ENCODE data around the gene STARD8.

Gene STARD8

DNA sequence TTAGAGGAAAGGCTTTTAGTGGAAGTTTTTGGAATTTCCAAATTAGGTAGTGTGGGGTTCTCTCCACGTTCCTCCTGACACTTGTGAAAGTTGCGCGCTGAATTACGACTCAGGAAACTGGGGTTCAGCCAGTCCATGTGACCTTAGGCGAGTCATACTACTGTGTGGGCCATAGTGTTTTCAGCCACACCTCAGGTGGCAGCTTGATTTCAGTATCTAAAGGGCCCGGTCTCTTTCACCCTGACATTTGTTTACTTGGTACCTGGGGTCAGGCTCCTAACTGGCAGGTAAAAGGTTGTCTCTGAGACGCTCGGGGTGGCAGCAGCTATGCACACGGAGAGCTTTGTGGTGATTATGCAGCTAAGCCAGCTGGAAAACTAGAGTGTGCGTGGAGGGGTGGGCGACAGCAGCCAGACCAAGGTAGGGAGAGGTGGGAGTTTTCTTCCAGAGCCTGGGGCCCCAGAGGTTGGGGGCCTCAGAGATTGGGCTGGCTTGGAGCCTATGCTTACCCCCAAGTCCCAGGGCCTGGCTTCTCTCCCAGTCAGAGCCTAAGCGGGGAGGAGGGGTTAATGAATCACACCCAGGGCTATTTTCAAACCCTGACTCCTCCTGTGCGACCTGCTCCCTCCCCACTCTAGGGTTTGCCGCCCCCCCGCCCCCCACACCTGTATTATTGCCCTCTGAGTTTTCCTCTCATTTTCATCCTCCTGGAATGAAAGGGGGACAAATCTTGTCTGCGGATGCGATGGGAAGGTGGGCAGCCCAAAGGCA lies 47.2 kb downstream of the STARD8 start:
- no peak for TF ChIP-seq GATA3 (IDR thresholded peaks at IDR 0.05; ENCODE audit: low read depth, low read length)
- no peak for TF ChIP-seq GATA2 (IDR thresholded peaks at IDR 0.05; ENCODE audit: low read depth, low read length)

DNA sequence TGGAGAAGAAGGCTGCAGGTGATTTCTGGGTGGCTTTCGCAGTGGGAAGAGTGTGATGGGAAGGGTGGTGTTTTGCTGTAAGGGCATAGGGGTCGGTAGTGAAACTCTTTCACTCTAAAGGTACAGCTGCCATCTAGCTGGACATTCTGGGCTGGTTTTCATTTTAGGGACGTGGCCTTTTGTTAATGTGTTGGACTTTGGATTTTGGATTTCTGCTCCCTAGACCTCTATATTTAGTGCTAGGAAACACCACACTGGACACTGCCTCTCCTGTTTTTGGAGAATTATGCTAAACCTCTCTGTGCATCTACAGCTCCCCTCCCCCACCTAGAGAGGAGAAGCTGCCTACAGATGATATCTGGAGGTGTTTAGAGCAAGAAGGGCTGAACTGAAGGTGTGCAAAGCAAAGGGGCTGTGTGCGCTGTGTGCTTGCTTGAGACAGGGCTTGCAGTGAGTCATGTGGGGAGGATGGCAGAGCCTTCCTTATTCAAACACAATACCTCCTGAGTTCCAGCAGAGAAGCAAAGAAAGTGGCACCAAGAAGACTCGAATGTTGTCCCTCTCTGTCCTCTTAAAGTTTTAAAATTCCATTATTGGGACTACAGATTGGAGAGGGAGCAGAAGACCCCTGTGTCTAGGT lies 47.9 kb downstream of the STARD8 start:
- TF ChIP-seq GATA3 (IDR thresholded peaks at IDR 0.05; ENCODE audit: low read depth, low read length) (no peak), GATA2 (IDR thresholded peaks at IDR 0.05; ENCODE audit: low read depth, low read length) (no peak)

DNA sequence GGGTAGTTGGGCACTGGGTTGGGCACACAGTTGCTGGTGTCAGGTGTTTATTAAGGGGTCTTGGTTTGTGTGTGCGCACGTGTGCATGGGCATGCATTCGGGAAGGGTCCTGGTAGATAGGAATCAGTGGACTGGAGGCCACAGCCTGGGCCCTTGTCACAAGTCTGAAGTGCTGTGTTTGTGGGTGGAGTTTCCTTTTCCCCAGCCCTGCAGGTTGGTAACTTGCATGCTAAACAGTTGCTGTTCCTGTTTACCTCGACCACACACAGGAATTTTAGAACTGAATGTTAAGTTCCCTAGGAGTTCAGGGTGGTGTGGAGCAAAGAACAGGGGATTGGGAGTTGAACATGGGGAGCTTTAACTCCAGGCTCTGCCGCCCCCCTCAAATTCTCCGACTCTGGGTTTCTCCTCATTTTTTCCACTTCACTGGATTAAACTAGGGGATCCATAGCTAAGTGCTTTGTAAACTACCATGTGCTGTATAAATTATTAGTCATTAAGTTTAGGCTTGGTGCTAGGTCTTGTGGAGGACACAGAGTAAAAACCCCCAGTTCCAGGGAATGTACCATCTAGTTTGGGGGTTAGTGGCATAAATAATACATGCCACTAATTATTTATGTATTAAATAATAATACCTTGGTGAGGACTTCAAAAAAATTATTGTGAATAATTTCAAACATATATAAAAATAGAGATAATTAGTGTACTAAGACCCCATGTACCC lies 49.0 kb downstream of the STARD8 start:
- TF ChIP-seq GATA3 (IDR thresholded peaks at IDR 0.05; ENCODE audit: low read depth, low read length) (no peak), GATA2 (IDR thresholded peaks at IDR 0.05; ENCODE audit: low read depth, low read length) (no peak)

DNA sequence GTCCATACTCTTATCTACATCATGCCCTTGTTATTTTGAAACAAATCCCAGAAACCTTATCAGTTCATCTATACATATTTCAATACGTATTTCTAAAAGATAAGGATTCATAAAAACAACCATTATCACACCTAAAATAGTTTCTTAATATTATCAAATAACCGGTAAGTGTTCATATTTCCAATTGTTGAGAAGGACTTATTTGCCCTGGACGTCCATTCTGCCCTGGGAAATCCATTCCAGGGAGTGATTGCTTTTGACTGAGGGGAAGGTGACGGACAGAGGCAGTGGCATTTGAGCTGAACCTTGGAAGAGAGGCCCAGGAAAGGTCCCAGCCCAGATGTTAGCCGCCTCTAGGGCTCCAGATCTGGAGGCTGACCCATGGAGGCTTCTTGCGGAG lies 49.6 kb downstream of the STARD8 start:
- TF ChIP-seq GATA3 (IDR thresholded peaks at IDR 0.05; ENCODE audit: low read depth, low read length) (no peak), GATA2 (IDR thresholded peaks at IDR 0.05; ENCODE audit: low read depth, low read length) (no peak)

DNA sequence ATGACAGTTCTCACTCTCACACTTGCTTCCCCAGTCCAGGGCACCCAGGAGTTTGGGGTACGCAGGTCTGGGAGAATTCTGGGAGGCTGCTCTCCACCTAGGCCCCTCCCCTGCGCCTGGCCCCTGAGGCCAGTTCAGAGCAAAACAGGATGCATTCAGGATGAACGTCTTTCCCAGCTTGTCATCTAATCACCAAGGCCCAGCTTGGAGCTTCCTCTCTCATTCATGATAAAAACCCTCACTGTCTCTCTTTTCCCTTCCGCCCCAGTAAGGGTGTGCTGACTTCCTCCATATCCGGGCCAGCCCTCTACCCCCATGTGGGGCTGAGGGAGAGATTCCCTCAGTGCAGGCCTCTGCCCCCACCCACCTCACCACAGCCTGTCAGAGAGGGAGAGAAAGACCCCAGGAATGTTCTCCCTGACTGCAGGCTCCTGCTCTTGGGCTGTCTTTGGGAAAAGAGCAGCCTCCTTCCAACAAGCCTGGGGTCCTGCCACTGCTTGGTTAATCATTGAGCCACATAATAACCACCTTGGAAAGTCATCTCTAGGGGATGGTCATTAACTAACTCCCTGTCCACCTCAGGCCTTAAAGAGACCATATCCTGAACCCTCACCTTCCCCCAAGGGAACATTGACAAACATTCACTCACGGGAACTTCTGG lies 50.1 kb downstream of the STARD8 start:
- TF ChIP-seq GATA2 (IDR thresholded peaks at IDR 0.05; ENCODE audit: low read depth, low read length) (no peak), GATA3 (IDR thresholded peaks at IDR 0.05; ENCODE audit: low read depth, low read length) (no peak)

DNA sequence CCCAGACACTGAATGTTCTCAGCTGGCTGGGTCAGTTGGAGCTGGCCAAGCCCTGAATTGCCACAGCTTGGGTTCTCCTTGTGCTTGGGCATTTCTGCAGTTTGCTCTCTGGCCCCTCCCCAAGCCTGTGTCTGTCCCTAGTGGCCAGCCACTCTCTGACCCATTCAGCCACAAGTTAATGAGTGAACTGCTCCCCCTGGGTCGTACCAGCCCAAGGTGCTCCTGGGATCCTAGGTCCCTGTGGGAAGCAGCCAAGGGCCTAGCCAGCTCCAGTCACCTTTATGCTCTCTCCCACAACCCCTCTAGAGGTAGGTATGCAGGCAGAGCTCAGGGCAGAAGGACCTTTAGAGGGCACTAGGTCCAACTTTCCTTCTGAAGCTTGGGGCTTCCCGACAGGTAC lies 51.5 kb downstream of the STARD8 start:
- TF ChIP-seq GATA2 (IDR thresholded peaks at IDR 0.05; ENCODE audit: low read depth, low read length), result no peak
- TF ChIP-seq GATA3 (IDR thresholded peaks at IDR 0.05; ENCODE audit: low read depth, low read length), result no peak

DNA sequence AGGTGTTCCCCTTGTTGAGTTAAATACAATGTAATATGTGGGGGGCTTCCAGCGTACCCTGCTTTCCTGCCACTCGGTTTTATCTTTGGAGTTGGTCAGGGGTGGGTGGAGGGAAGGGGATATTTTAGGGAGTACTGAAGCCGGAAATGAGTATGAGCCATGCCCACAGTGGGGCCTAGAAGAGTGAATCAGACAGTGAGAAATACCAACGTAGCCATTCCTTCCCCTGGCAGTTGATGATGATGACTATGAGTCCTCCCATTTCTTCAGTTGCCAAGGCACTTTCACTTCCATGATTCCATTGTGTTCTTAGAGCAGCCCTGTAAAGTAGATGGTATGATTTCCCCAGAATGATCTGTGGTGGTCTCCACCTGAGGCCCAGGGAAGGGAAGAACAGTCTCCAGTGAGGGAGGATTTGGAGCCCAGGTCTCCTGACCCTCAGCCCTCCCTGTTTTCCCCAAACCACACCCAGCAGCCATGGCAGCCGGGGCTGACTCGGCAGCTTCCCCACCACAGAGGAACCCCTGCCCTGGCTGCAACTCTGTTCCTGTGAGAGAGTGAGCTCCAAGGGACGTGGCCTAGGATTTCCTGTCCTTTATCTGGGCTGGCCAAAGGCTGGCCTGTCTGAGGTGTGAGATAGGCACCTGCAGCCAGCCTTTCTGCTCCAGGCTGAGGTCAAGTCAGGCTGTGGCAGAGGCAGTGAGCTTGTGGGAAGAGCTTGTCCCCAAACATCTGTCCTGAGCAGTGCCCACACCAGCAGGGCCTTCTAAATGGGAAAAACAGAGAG lies 52.7 kb downstream of the STARD8 start:
- TF ChIP-seq GATA2 (IDR thresholded peaks at IDR 0.05; ENCODE audit: low read depth, low read length) (no peak), GATA3 (IDR thresholded peaks at IDR 0.05; ENCODE audit: low read depth, low read length) (no peak)

DNA sequence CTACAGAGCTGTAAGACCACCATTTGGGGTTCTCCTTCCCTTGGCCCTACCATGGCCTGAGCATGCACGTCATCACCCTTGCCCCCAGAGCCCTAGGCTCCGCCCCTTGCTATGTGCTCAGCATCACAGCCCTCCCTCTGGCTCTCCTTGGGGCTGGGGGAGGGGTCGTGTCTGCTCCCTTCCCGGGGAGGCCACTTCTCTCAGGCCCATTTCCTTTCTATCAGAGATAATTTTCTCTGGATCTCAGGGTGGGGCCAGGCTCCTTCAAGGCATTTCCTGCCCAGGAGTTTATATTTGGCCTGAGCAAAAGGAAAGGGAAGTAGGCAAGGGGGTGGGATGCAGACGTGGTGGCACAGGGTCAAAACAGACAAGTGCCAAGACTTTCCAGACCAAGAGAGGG lies 55.9 kb downstream of the STARD8 start:
- TF ChIP-seq GATA3 (IDR thresholded peaks at IDR 0.05; ENCODE audit: low read depth, low read length), result no peak
- TF ChIP-seq GATA2 (IDR thresholded peaks at IDR 0.05; ENCODE audit: low read depth, low read length), result no peak

DNA sequence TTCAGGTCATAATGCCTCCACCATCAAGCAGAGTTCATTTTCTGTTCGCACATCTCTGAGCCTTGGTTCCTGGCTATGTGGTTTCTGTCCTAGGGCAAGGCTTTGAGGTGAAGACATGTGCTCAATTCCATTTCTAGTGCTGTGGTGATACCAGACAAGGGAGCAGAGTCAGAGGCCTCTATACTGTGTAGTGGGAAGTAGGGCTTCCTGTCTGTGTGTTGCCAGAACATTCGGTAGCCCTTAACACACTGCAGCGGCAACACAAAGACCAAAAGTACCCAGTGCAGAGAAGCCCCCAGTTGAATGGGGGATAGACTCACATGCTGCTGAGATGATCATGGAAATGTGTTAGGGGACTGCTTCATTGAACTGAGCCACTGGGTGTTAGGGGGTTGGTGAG lies 56.4 kb downstream of the STARD8 start:
- TF ChIP-seq GATA3 (IDR thresholded peaks at IDR 0.05; ENCODE audit: low read depth, low read length) (no peak), GATA2 (IDR thresholded peaks at IDR 0.05; ENCODE audit: low read depth, low read length) (no peak)

DNA sequence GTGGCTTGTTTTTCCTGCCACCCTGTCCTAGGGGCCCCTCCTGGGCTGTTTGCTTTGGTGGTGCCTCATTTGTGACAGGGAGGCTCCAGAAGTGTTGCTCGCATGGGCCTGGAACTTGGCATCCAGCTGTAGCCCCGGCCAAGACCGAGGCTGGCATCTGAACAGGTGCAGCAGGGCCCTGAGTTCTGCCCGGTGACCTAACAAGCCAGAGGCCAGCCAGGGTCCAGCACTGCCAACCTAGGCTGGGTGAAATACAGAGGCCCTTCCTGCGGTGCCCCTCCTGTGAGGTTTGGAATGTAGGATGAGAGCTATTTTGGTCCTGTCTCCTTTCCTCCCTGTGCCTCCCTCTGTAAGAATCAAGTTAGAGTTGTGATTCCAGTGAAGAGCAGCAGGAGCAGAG lies 58.5 kb downstream of the STARD8 start:
- TF ChIP-seq GATA2 (IDR thresholded peaks at IDR 0.05; ENCODE audit: low read depth, low read length) (no peak), GATA3 (IDR thresholded peaks at IDR 0.05; ENCODE audit: low read depth, low read length) (no peak)

DNA sequence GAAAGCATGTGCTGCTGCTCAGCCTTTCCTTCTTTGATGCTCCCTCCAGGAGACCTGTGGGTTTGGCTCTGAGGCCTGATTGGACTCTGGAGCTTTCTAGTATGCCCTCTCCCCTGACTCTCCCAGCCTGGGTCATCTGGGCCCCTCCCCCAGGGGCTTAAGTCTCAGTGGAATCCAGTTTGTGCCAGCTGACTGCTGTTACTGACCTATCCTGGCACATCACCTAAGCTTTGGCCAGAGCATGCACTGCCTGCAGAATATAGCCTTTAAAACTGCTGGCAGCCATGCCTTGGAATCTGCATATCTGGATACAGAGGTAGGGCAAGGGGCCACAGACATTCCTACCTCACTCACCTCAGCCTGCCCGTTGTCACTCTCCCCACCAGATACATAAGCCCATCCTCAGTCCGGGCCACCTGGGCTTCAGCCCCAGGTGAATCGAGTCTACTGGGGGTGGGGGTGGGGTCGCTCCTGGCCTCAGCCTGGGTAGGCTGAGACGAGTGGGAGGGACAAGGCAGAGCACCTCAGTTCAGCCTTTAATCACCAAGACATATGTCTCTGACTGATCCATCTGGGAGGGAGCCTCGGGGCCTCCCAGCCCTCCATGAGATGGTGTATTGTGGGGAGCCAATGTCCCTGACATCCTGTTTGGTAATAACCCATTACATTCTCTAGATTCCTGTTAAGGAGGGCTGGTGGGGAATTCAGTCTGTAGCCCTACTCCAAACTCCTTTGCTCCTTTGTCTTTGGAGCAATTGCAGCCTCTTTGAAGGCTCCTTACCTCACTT lies 61.2 kb downstream of the STARD8 start:
- TF ChIP-seq GATA2 (IDR thresholded peaks at IDR 0.05; ENCODE audit: low read depth, low read length), result no peak
- no peak for TF ChIP-seq GATA3 (IDR thresholded peaks at IDR 0.05; ENCODE audit: low read depth, low read length)

DNA sequence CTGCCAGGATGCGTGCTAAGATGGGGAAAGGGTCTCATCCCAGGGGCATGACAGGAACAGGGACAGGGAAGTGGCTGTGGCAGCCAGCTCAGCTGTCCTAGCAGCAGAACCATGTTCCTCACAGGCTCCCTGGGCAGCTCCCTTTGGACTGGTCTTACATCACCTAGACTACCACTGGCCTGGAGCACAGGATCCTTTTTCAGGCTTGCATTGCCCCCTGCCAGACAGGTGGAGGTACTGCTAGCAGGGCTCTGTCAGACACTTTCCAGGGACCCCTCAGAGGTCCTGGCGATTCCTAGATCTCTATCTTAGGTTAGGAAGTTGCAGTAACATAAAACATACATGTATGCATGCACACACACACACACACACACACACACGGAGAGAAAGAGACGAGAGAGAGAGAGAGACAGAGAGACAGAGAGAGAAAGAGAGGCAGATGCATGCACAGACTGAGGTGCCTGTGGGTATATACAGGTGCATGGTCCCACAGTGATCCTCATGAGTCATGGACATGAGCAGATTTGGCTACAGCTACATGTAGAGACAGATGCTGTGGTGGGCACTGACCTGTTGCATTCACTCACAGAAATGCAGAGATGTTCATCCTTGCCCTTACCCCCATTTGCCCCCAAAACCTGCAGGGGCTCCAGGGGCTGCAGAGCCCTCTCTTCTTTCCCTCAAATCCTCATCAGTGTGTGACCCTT lies 63.6 kb downstream of the STARD8 start:
- TF ChIP-seq GATA2 (IDR thresholded peaks at IDR 0.05; ENCODE audit: low read depth, low read length) (no peak), GATA3 (IDR thresholded peaks at IDR 0.05; ENCODE audit: low read depth, low read length) (no peak)
